ENCODE measurements around the gene PRKN. TPM values are rescaled to one million over a fixed set of nuclear protein-coding genes. Genes with fewer than 3 reads are reported as not detected.

Gene PRKN
- total RNA-seq, 2 donors from 2014 or later: 10.7 to 21.2 TPM

GRCh38 chr6:161837449-161837735 is 890.2 kb downstream of the PRKN start:
- Histone ChIP-seq H3K27me3 (replicated peaks; ENCODE audit: insufficient read depth) (no peaks in the 10 kb centered on the region), H3K27ac (no peak overlapping the region), H3K9me3 (no peaks in the 10 kb centered on the region), H3K4me3 (no peak overlapping the region), H3K4me1 (replicated peaks) (no peaks in the 10 kb centered on the region), H3K36me3 (no peaks in the 10 kb centered on the region)
- intact Hi-C loops (cut with DNase I): no loop called here
- no peak for TF ChIP-seq CTCF (IDR thresholded peaks at IDR 0.05)
- DNase-seq (ENCODE audit: low spot score): no peak
- 21% methylated on average over 1 of the region's 1 CpG for WGBS

DNA sequence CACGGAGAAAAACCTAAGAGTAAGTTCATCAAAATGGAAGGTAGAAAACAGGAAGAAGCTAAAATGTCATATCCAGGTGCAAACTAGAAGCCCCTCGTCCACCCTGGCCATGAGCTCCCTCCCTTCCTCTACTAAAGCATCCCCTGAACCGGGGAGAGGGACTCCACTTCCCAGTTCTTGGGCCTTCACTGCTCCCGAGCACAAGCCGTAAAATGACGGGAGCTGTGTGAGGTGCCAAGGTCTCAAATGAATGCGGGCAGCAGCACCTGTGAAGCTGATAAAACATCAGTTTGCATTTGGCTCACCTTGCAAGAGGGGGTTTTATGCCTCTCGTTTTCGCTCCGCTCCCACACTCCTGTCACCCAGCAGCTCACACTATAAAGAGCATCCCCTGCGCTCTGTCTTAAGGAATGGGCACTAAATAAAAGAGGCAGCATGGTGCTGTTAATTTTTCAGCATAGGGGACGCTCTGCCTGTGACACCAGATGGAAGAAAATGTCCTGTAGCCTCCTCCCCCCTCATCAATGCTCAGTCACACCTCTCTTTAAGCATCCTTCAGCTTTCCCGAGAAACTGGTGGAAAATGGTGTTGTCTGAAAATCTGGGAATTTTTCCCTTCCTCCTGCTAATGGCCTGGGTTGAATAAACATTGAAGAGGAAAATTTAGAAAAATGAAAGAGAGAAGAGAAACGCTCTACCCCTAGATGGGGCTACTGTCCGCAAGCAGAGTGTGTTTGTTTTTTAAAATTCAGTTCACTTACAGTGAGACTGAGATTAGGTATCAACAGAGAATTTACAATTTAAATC is 890.7 kb downstream of the PRKN start:
- H3K4me1 ChIP-seq (replicated peaks): no peaks in the 10 kb centered on the region
- TF ChIP-seq POLR2A (IDR thresholded peaks at IDR 0.05): no peak
- TF ChIP-seq CTCF (IDR thresholded peaks at IDR 0.05): no peak
- no peak for TF ChIP-seq POLR2AphosphoS5 (IDR thresholded peaks at IDR 0.05)
- H3K27me3 ChIP-seq (replicated peaks; ENCODE audit: insufficient read depth): no peaks in the 10 kb centered on the region
- WGBS: 74% methylated on average over 15 of the region's 15 CpGs
- no peaks in the 10 kb centered on the region for H3K9me3 ChIP-seq
- H3K4me3 ChIP-seq: no peak overlapping the region
- H3K36me3 ChIP-seq: no peaks in the 10 kb centered on the region
- no peak overlapping the region for H3K27ac ChIP-seq
- no peak for DNase-seq (ENCODE audit: low spot score)
- intact Hi-C loops (cut with DNase I): no loop called here

GRCh38 chr6:161835500-161836215 is 891.9 kb downstream of the PRKN start:
- H3K27me3 ChIP-seq (replicated peaks; ENCODE audit: insufficient read depth): no peaks in the 10 kb centered on the region
- H3K4me1 ChIP-seq (replicated peaks): no peaks in the 10 kb centered on the region
- DNase-seq (ENCODE audit: low spot score): no peak
- H3K4me3 ChIP-seq: no peak overlapping the region
- H3K9me3 ChIP-seq: no peaks in the 10 kb centered on the region
- intact Hi-C loops (cut with DNase I): no loop called here
- H3K27ac ChIP-seq: no peak overlapping the region
- H3K36me3 ChIP-seq: no peaks in the 10 kb centered on the region
- 59% methylated on average over 19 of the region's 19 CpGs for WGBS
- TF ChIP-seq POLR2AphosphoS5 (IDR thresholded peaks at IDR 0.05) (no peak), CTCF (IDR thresholded peaks at IDR 0.05) (no peak), POLR2A (IDR thresholded peaks at IDR 0.05) (no peak)

DNA sequence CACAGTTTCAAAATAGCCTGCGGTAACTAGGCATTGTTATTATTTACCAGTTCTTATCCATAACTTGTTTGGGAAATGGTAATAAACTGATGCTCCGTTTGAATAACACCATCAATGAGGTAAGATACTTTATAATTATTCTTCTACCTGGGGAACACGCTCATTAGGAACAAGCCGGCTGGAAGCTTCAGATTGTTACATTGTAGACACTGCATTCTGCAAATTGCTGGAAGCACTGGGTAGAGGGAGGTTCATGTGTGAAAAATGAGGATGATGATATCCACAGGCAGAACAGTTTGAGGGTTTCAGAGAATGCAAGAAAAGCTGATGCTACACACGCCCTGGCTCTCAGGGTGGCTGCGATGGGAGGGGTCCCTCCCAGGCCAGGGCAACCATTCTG is 893.1 kb downstream of the PRKN start:
- H3K9me3 ChIP-seq: no peaks in the 10 kb centered on the region
- DNase-seq (ENCODE audit: low spot score): no peak
- H3K36me3 ChIP-seq: no peaks in the 10 kb centered on the region
- no peaks in the 10 kb centered on the region for H3K4me1 ChIP-seq (replicated peaks)
- 94% methylated on average over 6 of the region's 6 CpGs for WGBS
- H3K4me3 ChIP-seq: no peak overlapping the region
- intact Hi-C loops (cut with DNase I): no loop called here
- TF ChIP-seq POLR2A (IDR thresholded peaks at IDR 0.05) (no peak), POLR2AphosphoS5 (IDR thresholded peaks at IDR 0.05) (no peak), CTCF (IDR thresholded peaks at IDR 0.05) (no peak)
- H3K27me3 ChIP-seq (replicated peaks; ENCODE audit: insufficient read depth): no peaks in the 10 kb centered on the region
- H3K27ac ChIP-seq: no peak overlapping the region
